HepG2 (cell line): ENCODE measurements around the gene BPIFA2. TPM values are rescaled to one million over a fixed set of nuclear protein-coding genes. Genes with fewer than 3 reads are reported as not detected.

Experiments used
- ETV5 ChIP-seq: IDR thresholded peaks from 2 replicates; pipeline ENCODE4 v1.6.1; 2018; ENCODE audit warnings: missing biosample characterization, missing genetic modification reagents, inconsistent platforms, borderline replicate concordance
- FOXO1 ChIP-seq: sonication (generic); formaldehyde crosslinking; IDR thresholded peaks from 2 replicates; pipeline ENCODE4 v1.4.0; 2020; ENCODE audit warnings: missing genetic modification reagents
- GATAD2A ChIP-seq: IDR thresholded peaks from 2 replicates; pipeline ENCODE4 v1.6.1; 2016
- HDAC2 ChIP-seq: sonication (generic); formaldehyde crosslinking; IDR thresholded peaks from 2 replicates; pipeline ENCODE4 v1.4.0; 2020; ENCODE audit warnings: missing genetic modification reagents
- KDM2A ChIP-seq: sonication (generic); formaldehyde crosslinking; IDR thresholded peaks from 2 replicates; pipeline ENCODE4 v1.4.0; 2020; ENCODE audit warnings: low read depth, missing genetic modification reagents, borderline replicate concordance
- KLF12 ChIP-seq: sonication (generic); formaldehyde crosslinking; IDR thresholded peaks from 2 replicates; pipeline ENCODE4 v1.4.0; 2020; ENCODE audit warnings: missing genetic modification reagents, borderline replicate concordance
- LCORL ChIP-seq, 2 experiments: fragments of 450-650 bp in 1 of 2; sonication (generic) in 1 of 2; formaldehyde crosslinking in 1 of 2; IDR thresholded peaks; 2 replicates each; pipeline versions ENCODE4 v1.5.0 to v1.6.1; 2017 to 2020; ENCODE audit warnings: antibody characterized with exemption in 1 of 2, missing genetic modification reagents in 1 of 2
- NFIC ChIP-seq: IDR thresholded peaks from 2 replicates; pipeline ENCODE4 v1.6.1; 2012; ENCODE audit warnings: mild to moderate bottlenecking, low read length, inconsistent platforms
- PPARG ChIP-seq: conservative IDR thresholded peaks from 2 replicates; pipeline ENCODE4 v1.6.1; 2016; ENCODE audit warnings: missing biosample characterization, missing genetic modification reagents
- RARA ChIP-seq: IDR thresholded peaks from 2 replicates; pipeline ENCODE4 v1.6.1; 2016; ENCODE audit warnings: missing genetic modification reagents, missing compliant biosample characterization
- TCF7 ChIP-seq: sonication (generic); IDR thresholded peaks from 2 replicates; pipeline ENCODE4 v1.6.1; 2016; ENCODE audit warnings: antibody characterized with exemption, low read depth
- ZNF12 ChIP-seq: sonication (generic); formaldehyde crosslinking; IDR thresholded peaks from 2 replicates; pipeline ENCODE4 v1.5.0; 2020; ENCODE audit warnings: missing genetic modification reagents
- ZNF572 ChIP-seq: sonication (generic); formaldehyde crosslinking; IDR thresholded peaks from 2 replicates; pipeline ENCODE4 v1.5.1; 2020; ENCODE audit warnings: mild to moderate bottlenecking, missing genetic modification reagents
- ZNF709 ChIP-seq: sonication (generic); formaldehyde crosslinking; IDR thresholded peaks from 2 replicates; pipeline ENCODE4 v1.5.0; 2020; ENCODE audit warnings: mild to moderate bottlenecking, missing genetic modification reagents
- ZSCAN12 ChIP-seq: sonication (generic); formaldehyde crosslinking; IDR thresholded peaks from 2 replicates; pipeline ENCODE4 v1.9.0; 2021; ENCODE audit warnings: mild to moderate bottlenecking, missing genetic modification reagents
- polyA plus RNA-seq, 8 experiments: library from polyadenylated mRNA; depleted of rRNA in 3 of 8; stranded (reverse) in 7 of 8; unstranded in 1 of 8; fragments of >200 nt; fragmentation: Illumina TruSeq in 4 of 8; extraction: Trizol in 4 of 8; gene quantifications; 2 replicates each; pipeline versions ENCODE4 v1.2.1 to v1.2.3, GENCODE V29; 2011 to 2016; ENCODE audit warnings: low read depth in 4 of 8, missing spikeins in 1 of 8, mixed read lengths in 1 of 8; ENCODE audit not compliant: insufficient read depth in 1 of 8
- total RNA-seq, 5 experiments: library from RNA; depleted of rRNA; stranded (reverse); fragments of >200 nt; fragmentation: Illumina TruSeq; extraction: Trizol; gene quantifications; 2 replicates each; pipeline ENCODE4 v1.2.3, GENCODE V29; 2016; ENCODE audit warnings: low read depth in 1 of 5
- TF ChIP-seq, protein P1 (sequence below): sonication (generic); formaldehyde crosslinking; IDR thresholded peaks from 2 replicates; pipeline ENCODE4 v1.5.1; 2020; ENCODE audit warnings: mild to moderate bottlenecking, missing genetic modification reagents, moderate library complexity
- TF ChIP-seq, protein P2 (sequence below): IDR thresholded peaks from 2 replicates; pipeline ENCODE4 v1.6.1; 2016; ENCODE audit warnings: low read depth
- TF ChIP-seq, protein P3 (sequence below): sonication (generic); IDR thresholded peaks from 2 replicates; pipeline ENCODE4 v1.6.1; 2016; ENCODE audit warnings: low read depth, borderline replicate concordance
- TF ChIP-seq, protein P4 (sequence below): sonication (generic); formaldehyde crosslinking; conservative IDR thresholded peaks from 2 replicates; pipeline ENCODE4 v1.4.0; 2020; ENCODE audit warnings: mild to moderate bottlenecking, missing genetic modification reagents, moderate library complexity

BPIFA2 gene
- total and polyA plus RNA-seq, 2 of the 13 experiments (the other 11 are each of a cell fraction or from before 2014, with no cell fraction given) = not detected

DNA sequence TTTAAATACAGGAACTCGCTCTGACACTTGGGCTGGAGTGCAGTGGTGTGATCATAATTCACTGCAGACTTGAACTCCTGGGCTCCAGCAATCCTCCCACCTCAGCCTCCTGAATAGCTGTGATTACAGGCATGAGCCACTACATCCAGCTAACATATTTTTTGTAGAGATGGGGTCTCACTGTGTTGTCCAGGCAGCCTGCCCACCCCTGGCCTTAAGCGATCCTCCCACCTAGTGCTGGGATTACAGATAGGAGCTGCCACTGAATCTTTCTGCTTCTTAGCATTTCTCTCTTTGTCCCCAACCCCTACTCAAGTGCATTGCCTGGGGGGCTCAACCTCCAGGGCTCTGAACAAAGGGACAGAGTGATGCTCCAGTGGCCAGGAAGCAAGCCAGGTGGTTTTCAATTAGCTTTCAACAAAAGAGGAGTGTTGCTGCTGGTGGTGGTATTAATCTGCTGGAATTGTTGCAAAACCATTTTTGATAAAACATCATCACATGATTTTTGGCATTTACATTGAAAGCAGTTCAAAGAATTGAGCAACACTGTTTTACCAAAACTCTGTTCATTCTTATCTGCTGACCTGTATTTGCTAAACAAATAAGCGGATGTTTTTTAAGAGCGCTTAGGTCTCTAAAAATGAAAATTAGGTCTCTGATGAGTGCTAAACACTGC, 40.4 kb upstream of the BPIFA2 start (continued):
- TF ChIP-seq, protein P1, sequence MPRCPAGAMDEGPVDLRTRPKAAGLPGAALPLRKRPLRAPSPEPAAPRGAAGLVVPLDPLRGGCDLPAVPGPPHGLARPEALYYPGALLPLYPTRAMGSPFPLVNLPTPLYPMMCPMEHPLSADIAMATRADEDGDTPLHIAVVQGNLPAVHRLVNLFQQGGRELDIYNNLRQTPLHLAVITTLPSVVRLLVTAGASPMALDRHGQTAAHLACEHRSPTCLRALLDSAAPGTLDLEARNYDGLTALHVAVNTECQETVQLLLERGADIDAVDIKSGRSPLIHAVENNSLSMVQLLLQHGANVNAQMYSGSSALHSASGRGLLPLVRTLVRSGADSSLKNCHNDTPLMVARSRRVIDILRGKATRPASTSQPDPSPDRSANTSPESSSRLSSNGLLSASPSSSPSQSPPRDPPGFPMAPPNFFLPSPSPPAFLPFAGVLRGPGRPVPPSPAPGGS = 0 out of 2 replicates have a peak, but pooled peaks have one; percentile 15
- TF ChIP-seq TCF7 (peak; percentile 70; the same call in 1 of the 2 replicates), PPARG (CRISPR knock-in tag) (peak; percentile 70), KLF12 (CRISPR knock-in tag) (no peak), FOXO1 (CRISPR knock-in tag) (peak; percentile 37; the same call in 1 of the 2 replicates), ZNF572 (no peak), ZNF12 (CRISPR knock-in tag) (peak; percentile 81), ETV5 (CRISPR knock-in tag) (peak; percentile 42; the same call in 1 of the 2 replicates), RARA (CRISPR knock-in tag) (peak; percentile 52), ZNF709 (no peak), ZSCAN12 (CRISPR knock-in tag) (no peak), LCORL (IDR thresholded peaks at IDR 0.05) (no peak; the same call in 1 of the 2 replicates), LCORL (CRISPR knock-in tag; IDR thresholded peaks at IDR 0.05) (peak; percentile 85), GATAD2A (CRISPR knock-in tag) (peak; percentile 81), KDM2A (CRISPR knock-in tag) (no peak), HDAC2 (CRISPR knock-in tag) (peak; percentile 78), NFIC (peak; percentile 59; the same call in 1 of the 2 replicates)
- TF ChIP-seq, protein P2, sequence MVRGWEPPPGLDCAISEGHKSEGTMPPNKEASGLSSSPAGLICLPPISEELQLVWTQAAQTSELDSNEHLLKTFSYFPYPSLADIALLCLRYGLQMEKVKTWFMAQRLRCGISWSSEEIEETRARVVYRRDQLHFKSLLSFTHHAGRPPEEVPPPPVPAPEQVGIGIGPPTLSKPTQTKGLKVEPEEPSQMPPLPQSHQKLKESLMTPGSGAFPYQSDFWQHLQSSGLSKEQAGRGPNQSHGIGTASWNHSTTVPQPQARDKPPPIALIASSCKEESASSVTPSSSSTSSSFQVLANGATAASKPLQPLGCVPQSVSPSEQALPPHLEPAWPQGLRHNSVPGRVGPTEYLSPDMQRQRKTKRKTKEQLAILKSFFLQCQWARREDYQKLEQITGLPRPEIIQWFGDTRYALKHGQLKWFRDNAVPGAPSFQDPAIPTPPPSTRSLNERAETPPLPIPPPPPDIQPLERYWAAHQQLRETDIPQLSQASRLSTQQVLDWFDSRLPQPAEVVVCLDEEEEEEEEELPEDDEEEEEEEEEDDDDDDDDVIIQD (CRISPR knock-in tag) = no peak
- TF ChIP-seq, protein P3, sequence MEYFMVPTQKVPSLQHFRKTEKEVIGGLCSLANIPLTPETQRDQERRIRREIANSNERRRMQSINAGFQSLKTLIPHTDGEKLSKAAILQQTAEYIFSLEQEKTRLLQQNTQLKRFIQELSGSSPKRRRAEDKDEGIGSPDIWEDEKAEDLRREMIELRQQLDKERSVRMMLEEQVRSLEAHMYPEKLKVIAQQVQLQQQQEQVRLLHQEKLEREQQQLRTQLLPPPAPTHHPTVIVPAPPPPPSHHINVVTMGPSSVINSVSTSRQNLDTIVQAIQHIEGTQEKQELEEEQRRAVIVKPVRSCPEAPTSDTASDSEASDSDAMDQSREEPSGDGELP = peak; percentile 51; the same call in 1 of the 2 replicates
- TF ChIP-seq, protein P4, sequence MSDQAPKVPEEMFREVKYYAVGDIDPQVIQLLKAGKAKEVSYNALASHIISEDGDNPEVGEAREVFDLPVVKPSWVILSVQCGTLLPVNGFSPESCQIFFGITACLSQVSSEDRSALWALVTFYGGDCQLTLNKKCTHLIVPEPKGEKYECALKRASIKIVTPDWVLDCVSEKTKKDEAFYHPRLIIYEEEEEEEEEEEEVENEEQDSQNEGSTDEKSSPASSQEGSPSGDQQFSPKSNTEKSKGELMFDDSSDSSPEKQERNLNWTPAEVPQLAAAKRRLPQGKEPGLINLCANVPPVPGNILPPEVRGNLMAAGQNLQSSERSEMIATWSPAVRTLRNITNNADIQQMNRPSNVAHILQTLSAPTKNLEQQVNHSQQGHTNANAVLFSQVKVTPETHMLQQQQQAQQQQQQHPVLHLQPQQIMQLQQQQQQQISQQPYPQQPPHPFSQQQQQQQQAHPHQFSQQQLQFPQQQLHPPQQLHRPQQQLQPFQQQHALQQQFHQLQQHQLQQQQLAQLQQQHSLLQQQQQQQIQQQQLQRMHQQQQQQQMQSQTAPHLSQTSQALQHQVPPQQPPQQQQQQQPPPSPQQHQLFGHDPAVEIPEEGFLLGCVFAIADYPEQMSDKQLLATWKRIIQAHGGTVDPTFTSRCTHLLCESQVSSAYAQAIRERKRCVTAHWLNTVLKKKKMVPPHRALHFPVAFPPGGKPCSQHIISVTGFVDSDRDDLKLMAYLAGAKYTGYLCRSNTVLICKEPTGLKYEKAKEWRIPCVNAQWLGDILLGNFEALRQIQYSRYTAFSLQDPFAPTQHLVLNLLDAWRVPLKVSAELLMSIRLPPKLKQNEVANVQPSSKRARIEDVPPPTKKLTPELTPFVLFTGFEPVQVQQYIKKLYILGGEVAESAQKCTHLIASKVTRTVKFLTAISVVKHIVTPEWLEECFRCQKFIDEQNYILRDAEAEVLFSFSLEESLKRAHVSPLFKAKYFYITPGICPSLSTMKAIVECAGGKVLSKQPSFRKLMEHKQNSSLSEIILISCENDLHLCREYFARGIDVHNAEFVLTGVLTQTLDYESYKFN (CRISPR knock-in tag) = peak; percentile 62
